ENCODE data around the gene TMEM117.

The TMEM117 gene

GRCh38 chr12:43835656-43836474 lies at the start of gene TMEM117:
TSS of gene TMEM117 (plus strand) at chr12:43836081.
- peak; percentile 79 to 83 for DNase-seq
- TF ChIP-seq GATA1 (IDR thresholded peaks at IDR 0.05; ENCODE audit: low read depth, low read length) (no peak), POLR2A (IDR thresholded peaks at IDR 0.05; ENCODE audit: low read length) (peak; percentile 54)

- TF ChIP-seq POLR2A (IDR thresholded peaks at IDR 0.05; ENCODE audit: low read length) (no peak), GATA1 (IDR thresholded peaks at IDR 0.05; ENCODE audit: low read depth, low read length) (no peak)
- no peak for DNase-seq
Measured at GRCh38 chr12:43786899-43787693, 48.8 kb upstream of the TMEM117 start.

- peak; percentile 28 to 73 for DNase-seq
Measured at GRCh38 chr12:43789941-43790340, 45.9 kb upstream of the TMEM117 start.

GRCh38 chr12:43795716-43796280 lies 40.1 kb upstream of the TMEM117 start:
- TF ChIP-seq POLR2A (IDR thresholded peaks at IDR 0.05; ENCODE audit: low read length), result no peak
- no peak for TF ChIP-seq GATA1 (IDR thresholded peaks at IDR 0.05; ENCODE audit: low read depth, low read length)
- no peak for DNase-seq

More at GRCh38 chr12:43789941-43790340, 45.9 kb upstream of the TMEM117 start:
- TF ChIP-seq GATA1 (IDR thresholded peaks at IDR 0.05; ENCODE audit: low read depth, low read length) (no peak), POLR2A (IDR thresholded peaks at IDR 0.05; ENCODE audit: low read length) (no peak)

GRCh38 chr12:43797561-43798217 lies 38.2 kb upstream of the TMEM117 start:
- DNase-seq, result no peak
- no peak for TF ChIP-seq GATA1 (IDR thresholded peaks at IDR 0.05; ENCODE audit: low read depth, low read length)
- no peak for TF ChIP-seq POLR2A (IDR thresholded peaks at IDR 0.05; ENCODE audit: low read length)

- no peak for TF ChIP-seq POLR2A (IDR thresholded peaks at IDR 0.05; ENCODE audit: low read length)
- no peak for TF ChIP-seq GATA1 (IDR thresholded peaks at IDR 0.05; ENCODE audit: low read depth, low read length)
- peak; percentile 48 to 68 for DNase-seq
Measured at GRCh38 chr12:43805149-43805859, 30.6 kb upstream of the TMEM117 start.

- TF ChIP-seq POLR2A (IDR thresholded peaks at IDR 0.05; ENCODE audit: low read length) (peak; percentile 90), GATA1 (IDR thresholded peaks at IDR 0.05; ENCODE audit: low read depth, low read length) (no peak)
- DNase-seq, result peak; percentile 87 to 93
Measured at GRCh38 chr12:43805860-43806736, 29.8 kb upstream of the TMEM117 start, which contains the start of gene TWF1. TSS of gene TWF1 (minus strand) at chr12:43806317. CDS start at chr12:43806245, 72 bp downstream.

- TF ChIP-seq GATA1 (IDR thresholded peaks at IDR 0.05; ENCODE audit: low read depth, low read length), result no peak
- no peak for TF ChIP-seq POLR2A (IDR thresholded peaks at IDR 0.05; ENCODE audit: low read length)
- DNase-seq, result no peak
Measured at GRCh38 chr12:43806737-43807072, 29.2 kb upstream of the TMEM117 start.

- no peak for DNase-seq
- no peak for TF ChIP-seq POLR2A (IDR thresholded peaks at IDR 0.05; ENCODE audit: low read length)
- no peak for TF ChIP-seq GATA1 (IDR thresholded peaks at IDR 0.05; ENCODE audit: low read depth, low read length)
Measured at GRCh38 chr12:43807386-43807785, 28.5 kb upstream of the TMEM117 start.

GRCh38 chr12:43812057-43812456 lies 23.8 kb upstream of the TMEM117 start:
- no peak for TF ChIP-seq GATA1 (IDR thresholded peaks at IDR 0.05; ENCODE audit: low read depth, low read length)
- TF ChIP-seq POLR2A (IDR thresholded peaks at IDR 0.05; ENCODE audit: low read length), result no peak
- no peak for DNase-seq

- no peak for TF ChIP-seq POLR2A (IDR thresholded peaks at IDR 0.05; ENCODE audit: low read length)
- no peak for TF ChIP-seq GATA1 (IDR thresholded peaks at IDR 0.05; ENCODE audit: low read depth, low read length)
Measured at GRCh38 chr12:43812926-43813325, 23.0 kb upstream of the TMEM117 start.

GRCh38 chr12:43815416-43815815 lies 20.5 kb upstream of the TMEM117 start:
- TF ChIP-seq POLR2A (IDR thresholded peaks at IDR 0.05; ENCODE audit: low read length) (no peak), GATA1 (IDR thresholded peaks at IDR 0.05; ENCODE audit: low read depth, low read length) (no peak)
- DNase-seq, result no peak

More at GRCh38 chr12:43812926-43813325, 23.0 kb upstream of the TMEM117 start:
- DNase-seq, result no peak
